GM18520 (cell line): ENCODE data around the gene SSH3.

Experiments used
- ATAC-seq: cut with Tn5 transposase; IDR thresholded peaks from one replicate; pipeline ENCODE4 v1.9.1; 2021; ENCODE audit not compliant: unreplicated experiment

Gene SSH3

GRCh38 chr11:67267188-67268080, 35.9 kb upstream of the SSH3 start:
- ATAC-seq, result no peak

GRCh38 chr11:67268081-67268961, 35.0 kb upstream of the SSH3 start:
- no peak for ATAC-seq

DNA sequence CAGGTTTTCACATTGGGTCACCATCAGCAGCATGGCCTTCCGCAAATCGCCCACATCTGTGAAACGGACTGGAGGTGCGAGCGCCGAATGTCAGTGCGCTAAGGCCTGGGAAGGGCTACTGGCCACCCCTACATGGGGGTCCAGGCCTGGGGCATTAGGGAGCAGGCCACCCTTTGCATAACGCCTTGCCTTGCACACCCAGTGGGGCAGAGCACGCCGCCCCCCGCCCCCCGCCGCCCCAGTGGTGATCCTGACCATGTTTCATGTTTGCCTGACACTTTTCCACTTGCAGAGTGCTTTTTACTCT, 34.4 kb upstream of the SSH3 start:
- no peak for ATAC-seq

- ATAC-seq, result no peak
These were observed 33.7 kb upstream of the SSH3 start for GRCh38 chr11:67269401-67270255.

DNA sequence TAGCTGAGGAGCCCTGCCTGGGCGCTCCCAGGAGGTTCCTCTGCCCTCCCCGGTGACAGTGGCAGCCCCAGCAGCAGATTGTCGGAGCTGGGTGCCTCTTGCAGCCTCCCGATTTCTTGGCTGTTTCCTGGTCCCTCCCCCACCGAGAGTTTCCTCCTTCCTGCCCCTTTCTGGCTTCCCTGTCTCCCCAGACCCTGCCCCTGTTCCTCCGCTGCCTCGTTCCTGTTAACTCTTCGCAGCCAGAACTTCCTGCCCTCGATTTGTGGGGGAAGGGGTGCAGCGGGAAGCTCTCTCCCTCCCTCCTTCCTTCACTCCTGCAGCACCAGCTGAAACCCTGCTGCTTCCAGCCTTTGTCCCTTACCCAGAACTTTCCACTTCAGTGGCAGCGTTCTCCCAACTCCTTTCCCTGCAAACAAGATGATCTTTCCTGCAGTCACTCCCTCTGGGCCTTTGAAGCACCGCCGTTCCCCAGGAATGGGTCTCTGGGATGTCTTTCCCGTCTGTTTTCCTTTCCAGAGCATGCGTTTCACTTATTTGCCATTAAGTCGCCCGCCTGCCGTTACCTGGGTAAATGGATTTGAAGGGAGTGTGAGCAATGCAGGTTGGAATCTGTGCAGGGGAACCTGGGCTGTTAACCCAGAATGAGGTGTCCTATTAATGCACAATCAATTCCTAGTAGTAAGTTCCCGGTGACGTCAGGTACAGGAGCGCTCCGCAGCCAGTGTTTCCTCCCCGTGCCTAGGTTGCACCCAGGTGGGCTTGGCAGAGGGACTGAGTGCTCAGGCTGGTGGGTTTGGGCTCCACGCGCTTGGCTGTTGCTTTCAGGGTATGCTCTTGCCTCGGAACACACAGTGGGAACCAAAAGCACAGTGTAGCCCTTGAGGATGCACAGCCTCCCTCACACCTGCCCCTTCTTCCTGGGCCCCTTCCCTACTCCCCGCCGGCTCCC, 32.8 kb upstream of the SSH3 start:
- no peak for ATAC-seq

DNA sequence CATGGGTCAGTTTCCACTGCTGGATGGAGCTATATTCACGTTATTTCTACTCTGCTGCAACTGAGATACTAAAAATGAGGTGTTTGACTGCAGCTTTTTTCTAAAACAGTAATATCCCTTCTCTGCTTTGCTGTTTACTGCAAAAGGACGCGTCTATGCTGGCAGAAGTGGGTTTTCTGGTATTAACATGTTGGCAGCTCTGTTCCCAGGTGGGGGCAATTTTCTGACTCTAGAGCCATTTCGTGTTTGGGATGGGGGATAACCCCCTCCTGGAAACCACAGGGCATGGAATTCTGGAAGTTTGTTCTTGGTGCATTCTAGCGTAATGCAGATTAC, 32.2 kb upstream of the SSH3 start:
- no peak for ATAC-seq

- no peak for ATAC-seq
These were observed 31.6 kb upstream of the SSH3 start for GRCh38 chr11:67271541-67272284.

- ATAC-seq, result no peak
These were observed 30.7 kb upstream of the SSH3 start for GRCh38 chr11:67272327-67273259.

GRCh38 chr11:67273260-67273990, 29.9 kb upstream of the SSH3 start:
- no peak for ATAC-seq

DNA sequence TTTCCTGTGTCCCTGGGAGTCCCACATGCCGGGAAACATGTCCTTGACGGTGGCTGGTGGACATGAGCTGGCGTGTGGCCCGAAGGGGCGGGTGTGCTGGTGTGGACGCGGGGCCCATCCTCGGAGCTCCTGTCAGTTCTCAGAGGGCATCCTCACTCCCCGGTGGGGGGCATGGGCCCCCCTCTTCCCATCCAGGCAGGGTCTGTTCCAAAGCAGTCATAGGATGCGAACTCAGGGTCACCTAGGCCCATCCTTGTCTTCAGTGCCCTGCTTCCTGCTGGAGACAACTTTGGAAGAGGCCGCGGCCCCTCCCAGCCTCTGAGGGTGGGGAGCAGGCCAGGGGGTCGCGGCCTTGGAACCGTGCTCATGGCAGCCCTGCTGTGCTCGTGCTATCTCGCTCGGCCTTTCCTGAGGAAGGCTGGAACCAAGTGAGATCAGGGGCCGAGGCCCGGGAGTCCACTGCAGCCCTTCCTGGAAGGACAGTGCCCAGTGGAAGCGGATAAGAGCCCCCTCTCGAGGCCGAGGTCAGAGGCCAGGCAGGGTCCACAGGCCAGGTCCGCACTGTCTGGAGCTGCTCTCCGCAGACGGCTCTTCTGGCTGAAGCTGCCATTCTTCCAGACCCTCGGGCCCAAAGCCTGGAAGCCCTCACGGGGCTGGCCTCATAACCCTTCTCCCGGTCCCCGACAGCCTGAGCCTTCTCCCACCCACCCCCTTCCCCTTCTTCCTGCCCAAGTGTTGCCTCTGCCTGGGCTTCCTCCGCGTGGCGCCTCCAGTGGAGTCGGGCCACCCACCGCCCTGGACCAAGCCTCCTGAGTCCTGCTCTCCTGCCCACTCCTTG, 28.3 kb upstream of the SSH3 start:
- ATAC-seq, result no peak

DNA sequence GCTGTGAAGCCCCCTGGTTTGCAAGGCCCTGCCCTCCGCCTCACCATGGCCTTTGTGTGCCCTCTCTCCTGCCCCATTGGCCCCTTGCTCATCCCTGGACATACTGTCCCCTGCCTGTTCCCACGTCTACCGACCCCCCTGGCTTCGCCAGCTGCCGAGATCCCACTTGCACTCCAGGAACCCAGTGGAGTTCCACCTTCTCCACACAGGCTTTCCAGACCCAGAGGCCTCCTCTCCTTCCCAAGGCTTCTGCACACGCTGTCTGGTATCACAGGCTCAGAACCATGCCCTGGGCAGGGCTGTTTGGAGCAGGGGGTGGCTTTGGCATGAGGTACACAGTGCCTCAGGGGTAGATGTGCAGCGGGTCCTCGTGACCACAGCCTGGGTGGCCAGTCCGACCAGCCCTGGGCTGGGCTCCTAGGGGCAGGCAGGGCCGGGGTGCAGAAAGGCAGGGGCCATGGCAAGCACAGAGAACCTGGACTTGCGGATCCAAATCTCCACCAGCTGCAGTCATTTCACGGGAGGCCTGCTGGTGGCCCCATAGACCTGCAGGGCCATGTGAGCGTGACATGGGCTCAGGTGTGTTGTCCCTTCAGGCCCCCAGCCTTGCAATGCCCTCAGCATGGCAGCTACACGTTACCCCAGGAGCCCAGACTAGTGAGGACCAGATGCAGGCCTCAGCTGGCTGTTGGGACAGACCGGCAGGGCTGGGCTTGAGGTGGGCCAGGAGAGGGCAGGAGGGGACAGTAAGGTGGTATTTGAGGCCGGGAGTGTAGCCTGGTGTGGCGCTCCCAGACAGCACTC, 27.5 kb upstream of the SSH3 start:
- ATAC-seq, result no peak

GRCh38 chr11:67276781-67277230, 26.5 kb upstream of the SSH3 start:
- ATAC-seq, result no peak

DNA sequence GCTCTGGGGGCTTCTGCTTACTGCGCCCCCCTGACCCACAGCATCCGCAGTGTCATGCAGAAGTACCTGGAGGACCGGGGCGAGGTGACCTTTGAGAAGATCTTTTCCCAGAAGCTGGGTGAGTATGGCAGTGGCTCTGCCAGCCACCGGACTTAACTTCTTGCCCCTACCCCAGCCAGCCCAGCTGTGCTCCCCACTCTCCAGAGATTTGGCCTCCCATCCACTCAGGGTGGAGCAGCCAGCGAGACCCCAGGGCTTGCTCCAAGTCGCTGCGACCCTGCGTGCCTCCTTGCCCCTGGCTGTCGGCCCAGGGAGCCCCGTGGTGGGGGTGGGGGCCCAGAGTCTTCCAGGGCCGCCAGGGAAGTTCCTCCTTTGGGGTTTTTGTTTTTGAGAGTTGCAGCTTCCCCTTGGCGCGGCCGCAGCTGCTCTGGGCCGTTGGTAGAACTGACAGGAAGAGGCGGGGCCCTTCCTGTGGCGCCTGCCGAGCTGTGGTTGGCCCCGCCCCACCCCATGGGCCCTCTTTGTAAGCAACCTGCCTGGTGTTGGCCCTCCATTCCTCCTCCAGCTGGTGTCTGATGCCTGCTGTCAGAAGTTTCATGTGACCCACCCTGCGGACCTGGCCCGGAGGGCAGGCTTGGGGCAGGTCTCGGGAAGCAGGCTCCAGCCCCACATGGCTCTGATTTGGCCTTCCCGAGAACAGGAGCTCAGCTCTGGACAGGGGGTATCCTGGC, 25.9 kb upstream of the SSH3 start:
- peak; percentile 59 for ATAC-seq

DNA sequence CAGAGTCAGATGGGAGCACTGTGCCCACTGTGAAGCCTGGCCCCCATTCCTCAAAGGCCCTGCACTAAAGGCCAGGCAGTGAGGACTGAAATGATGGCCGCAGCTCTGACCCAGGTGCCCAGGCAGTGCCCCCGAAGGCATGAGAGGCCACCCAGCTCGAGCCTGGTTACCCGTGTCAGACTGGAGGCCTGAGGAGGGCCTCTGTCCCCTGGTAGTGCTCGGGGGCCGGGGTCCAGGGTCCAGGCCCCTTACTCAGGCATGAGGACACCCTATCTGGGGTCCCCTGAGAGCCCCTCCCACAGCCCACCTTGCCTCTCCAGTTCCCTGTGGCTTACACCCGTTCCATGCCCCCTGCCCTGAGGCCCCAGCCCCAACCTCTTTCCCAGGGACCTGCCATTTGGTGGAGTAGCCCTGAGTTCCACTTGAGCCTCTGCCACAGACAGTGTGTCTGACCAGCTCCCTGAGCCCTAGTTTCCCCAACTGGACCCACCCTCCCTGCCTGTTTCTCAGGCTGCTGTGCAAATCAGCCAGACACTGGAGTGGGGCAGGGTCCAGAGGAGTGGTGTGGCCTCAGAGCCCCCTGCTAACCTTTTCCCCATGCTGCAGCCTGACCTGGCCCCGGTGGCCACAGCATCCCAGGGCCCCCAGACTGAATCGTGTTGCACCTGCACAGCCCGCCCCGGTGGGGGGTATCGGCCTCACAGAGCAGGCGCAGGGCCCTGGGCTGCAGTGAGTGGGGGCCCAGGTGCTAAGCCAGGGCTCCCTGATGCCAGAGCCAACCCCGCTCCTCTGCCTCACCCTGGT, 25.0 kb upstream of the SSH3 start:
- no peak for ATAC-seq
